KOPT-K1 (cell line): ENCODE data around the gene SH3RF3.

Experiments
- H3K27ac ChIP-seq: fragments of 200-600 bp; sonication (generic); 2 replicates; pipeline ENCODE4 v1.5.1; 2016; ENCODE audit warnings: antibody characterized with exemption, mild to moderate bottlenecking, low read depth, low read length; ENCODE audit not compliant: poor library complexity, severe bottlenecking
- H3K36me3 ChIP-seq: fragments of 200-600 bp; sonication (generic); 2 replicates; pipeline ENCODE4 v1.5.1; 2017; ENCODE audit warnings: antibody characterized with exemption, mild to moderate bottlenecking, low read length, moderate library complexity; ENCODE audit not compliant: insufficient read depth
- H3K9me3 ChIP-seq: fragments of 200-600 bp; sonication (generic); 2 replicates; pipeline ENCODE4 v1.5.1; 2017; ENCODE audit warnings: antibody characterized with exemption, low read length, mild to moderate bottlenecking; ENCODE audit not compliant: insufficient read depth, poor library complexity, severe bottlenecking

The SH3RF3 gene

DNA sequence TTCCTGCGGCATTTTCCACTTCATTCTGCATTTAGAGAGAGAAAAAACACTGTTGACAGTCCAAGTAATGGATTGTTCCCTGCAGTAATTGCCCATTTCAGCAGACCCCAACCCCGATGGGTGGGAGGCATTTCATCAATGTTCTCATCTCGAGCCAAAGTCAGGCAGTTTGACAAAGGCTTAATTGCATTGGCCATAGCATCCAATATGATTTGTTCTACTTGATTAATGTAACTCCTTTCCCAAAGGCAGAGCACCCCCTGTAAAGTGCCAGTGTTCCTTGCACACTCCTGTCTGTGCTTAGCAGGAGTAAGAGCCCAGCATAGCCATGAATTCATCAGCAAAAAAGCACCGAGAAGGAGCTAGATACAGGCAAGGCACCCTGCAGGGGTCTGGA lies 310.4 kb downstream of the SH3RF3 start:
- H3K36me3 ChIP-seq = no peaks in the 10 kb centered on the region
- peaks cover 28% of the 10 kb centered on the region for H3K9me3 ChIP-seq
- H3K27ac ChIP-seq = no peak overlapping the region

DNA sequence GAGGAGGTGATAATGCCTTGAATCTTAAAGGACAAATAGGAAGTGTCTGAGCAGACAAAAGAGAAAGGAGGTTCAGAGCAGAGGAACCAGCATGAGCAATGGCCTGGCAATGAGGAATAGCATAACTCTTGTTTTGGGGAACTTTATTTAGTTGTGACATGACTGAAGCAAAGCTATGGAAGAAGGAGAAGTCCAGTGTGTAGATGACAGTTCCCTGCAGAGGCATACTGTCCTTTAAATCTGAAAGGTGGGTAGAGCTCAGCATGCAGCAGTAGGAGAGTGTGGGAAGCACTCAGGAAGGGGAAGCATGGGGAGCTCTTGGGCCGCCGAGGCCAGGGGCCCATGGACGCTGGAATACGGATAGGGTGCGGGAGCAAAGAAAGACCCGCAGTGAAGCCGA lies 311.0 kb downstream of the SH3RF3 start:
- no peaks in the 10 kb centered on the region for H3K36me3 ChIP-seq

DNA sequence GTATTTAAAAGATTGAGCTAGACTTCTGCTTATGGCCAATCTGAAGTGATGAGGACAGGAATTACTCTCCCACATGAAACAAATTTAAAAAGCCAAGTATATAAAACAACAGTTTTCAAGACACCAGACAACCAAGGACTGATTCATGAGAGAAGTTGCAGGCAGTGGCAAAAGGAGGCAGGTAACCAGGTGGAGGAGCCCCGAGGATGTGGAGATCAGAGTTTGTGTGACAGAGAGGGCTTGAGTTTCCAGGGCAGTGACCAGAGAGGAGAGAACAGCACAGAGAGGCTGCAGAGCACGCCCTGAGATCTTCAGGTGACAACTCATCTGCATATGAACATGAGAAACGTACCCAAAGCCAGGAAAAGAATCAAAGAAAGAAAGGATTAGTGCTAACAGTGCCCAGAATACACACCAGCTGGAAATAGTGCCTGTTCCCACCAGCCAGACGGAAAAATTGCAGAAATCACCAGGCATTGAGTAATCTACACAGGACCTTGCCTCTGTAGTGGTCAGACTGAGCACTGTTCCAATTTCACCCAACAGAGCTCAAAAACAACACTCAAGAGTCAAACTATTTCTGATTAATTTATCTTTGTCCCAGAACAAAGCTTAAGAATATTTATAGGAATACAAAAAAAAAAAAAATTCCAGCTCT lies 311.6 kb downstream of the SH3RF3 start:
- Histone ChIP-seq H3K36me3 (no peaks in the 10 kb centered on the region), H3K9me3 (peaks cover 38% of the 10 kb centered on the region), H3K27ac (no peak overlapping the region)

More for the DNA sequence above, 311.0 kb downstream of the SH3RF3 start:
- peaks cover 34% of the 10 kb centered on the region for H3K9me3 ChIP-seq
- no peak overlapping the region for H3K27ac ChIP-seq

DNA sequence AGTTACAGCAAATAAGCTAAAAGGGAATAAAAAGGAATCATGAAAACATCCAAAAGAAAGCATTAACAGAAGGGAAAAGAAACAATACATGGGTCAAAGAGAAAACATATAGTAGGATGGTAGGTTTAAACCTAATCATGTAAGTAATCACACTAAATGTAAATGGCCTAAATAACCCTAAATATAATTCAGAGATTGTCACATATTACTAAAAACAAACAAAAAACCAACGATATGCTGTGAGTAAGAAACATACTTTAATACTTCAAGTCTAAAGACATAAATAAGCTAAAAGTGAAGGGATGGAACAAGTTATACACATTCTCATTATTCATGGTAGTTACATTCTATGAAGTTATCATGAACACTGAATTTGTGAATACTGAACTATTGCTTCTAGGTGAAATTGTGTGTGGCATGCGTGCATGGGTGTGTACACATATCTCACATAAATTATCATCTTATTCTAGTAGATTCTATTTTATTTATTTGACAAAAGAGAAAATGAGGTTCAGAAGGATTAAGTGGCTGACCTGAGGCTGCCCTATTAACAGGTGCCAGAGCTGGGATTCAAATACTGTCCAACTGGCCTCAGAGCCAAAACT lies 313.8 kb downstream of the SH3RF3 start:
- Histone ChIP-seq H3K36me3 (no peaks in the 10 kb centered on the region), H3K27ac (no peak overlapping the region)

DNA sequence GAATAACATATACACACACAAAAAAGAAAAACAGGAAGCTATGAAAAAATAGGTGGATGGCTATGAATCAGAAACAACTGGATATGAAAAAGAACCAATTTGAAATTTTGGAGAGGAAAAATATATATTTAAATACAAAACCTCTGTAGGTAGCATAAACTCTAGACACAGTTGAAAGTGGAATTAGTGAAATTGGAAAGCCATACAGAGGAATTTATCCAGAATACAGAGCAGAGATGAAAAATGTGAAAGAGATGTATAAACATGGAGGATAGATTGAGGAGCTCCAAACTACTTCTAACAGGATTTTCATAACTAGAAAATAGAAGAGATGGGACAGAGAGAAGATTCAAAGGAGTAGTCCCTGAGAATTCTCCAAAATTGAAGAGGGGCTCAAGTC lies 315.9 kb downstream of the SH3RF3 start:
- Histone ChIP-seq H3K36me3 (no peaks in the 10 kb centered on the region), H3K27ac (no peak overlapping the region), H3K9me3 (peaks cover 38% of the 10 kb centered on the region)

More for the DNA sequence above, 313.8 kb downstream of the SH3RF3 start:
- H3K9me3 ChIP-seq = peaks cover 38% of the 10 kb centered on the region

DNA sequence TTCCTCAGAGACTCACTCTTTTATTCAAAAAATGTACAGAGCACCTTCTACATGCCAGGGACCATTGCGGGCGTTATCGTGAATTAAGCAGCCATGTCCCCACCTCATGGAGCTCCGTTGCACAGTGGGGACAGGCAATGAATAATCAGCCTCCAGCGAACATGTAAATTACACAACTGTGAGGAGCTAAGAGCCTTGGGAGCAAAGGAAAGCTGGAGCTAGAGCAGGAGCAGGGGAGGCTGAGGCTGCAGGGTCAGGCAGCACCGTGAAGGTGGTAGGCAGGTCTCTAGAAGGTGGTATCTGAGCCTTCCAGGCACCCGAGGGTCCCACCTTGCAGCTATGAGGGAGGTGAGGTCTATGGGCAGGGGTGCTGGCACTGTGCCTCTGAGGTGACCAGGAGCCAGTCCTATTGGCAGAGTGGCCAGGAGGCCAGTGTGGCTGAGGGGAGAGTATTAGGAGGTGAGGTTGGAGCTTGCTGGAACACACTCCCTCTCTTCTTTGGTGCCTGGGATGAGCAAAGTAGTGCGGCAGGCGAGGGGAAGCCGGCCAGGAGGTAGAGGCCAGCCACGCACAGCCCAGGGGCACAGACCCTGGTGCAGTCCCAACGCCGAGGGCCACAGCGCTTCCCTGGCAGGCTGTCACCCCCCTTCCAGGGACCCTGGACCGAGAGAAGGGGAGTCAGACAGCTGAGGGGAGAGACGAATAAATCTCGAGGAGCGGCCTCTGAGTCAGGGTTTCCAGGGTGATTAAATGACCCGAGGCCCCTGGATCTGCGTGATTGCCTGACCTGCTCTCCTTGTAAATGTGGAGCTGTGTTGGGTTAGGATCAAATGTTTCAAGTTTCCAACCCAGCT lies 317.5 kb downstream of the SH3RF3 start:
- H3K36me3 ChIP-seq = no peaks in the 10 kb centered on the region
- peaks cover 26% of the 10 kb centered on the region for H3K9me3 ChIP-seq
- H3K27ac ChIP-seq = no peak overlapping the region

DNA sequence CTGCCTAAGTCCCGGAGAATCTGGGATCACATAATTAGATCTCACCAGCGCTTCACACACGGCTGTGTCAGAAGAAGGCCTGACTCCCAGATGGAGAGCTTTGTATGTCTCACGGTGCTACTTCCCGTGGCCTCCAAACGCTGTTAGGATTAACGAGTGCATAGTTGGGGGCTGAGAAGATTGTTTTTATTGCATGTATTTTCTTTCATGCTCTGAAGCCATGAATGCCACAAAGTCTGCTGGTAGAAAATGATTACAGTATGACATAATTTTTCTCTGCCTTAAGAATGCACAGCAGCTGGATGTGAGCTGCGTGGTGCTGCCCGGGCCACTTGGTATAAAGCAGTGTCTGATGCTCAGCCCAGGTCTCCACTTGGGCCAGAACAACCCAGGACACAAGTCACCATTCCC lies 318.3 kb downstream of the SH3RF3 start:
- Histone ChIP-seq H3K9me3 (peaks cover 25% of the 10 kb centered on the region), H3K36me3 (no peaks in the 10 kb centered on the region), H3K27ac (no peak overlapping the region)

DNA sequence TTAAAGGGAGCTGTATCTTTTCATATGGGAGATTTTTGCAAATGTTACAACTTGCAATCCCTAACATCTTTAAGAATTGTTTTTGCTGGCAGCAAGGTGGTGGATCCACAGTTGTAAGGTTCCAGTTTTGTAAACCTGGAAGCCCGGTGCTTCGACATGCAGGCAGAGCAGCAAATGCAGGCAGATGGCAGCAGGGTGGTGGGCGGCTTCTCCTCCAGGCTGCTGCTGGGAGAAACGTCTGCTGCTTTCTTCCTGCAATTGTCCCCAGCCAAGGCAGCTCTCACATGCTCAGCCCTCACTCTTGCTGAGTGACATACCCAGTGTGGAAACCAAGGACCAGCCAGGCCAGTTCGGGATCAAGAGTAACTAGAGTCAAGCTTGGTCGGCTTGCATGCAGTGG lies 318.8 kb downstream of the SH3RF3 start:
- peaks cover 20% of the 10 kb centered on the region for H3K9me3 ChIP-seq
- H3K36me3 ChIP-seq = no peaks in the 10 kb centered on the region
- no peak overlapping the region for H3K27ac ChIP-seq

DNA sequence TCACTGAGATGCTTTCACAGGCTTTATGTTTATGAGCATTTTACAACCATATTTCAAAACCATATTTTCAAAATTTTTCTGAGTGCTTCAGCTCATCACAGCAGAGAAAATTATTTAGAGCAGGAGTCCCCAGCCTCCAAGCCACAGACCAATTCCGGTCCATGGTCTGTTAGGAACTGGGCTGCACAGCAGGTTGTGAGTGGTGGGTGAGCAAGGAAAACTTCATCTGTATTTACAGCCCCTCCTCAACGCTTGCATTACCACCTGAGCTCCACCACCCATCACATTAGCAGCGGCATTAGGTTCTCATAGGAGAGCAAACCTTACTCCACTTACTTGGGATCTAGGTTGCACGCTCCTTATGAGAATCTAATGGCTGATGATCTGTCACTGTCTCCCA lies 319.2 kb downstream of the SH3RF3 start:
- H3K36me3 ChIP-seq = no peaks in the 10 kb centered on the region
- peaks cover 16% of the 10 kb centered on the region for H3K9me3 ChIP-seq
- H3K27ac ChIP-seq = no peak overlapping the region

DNA sequence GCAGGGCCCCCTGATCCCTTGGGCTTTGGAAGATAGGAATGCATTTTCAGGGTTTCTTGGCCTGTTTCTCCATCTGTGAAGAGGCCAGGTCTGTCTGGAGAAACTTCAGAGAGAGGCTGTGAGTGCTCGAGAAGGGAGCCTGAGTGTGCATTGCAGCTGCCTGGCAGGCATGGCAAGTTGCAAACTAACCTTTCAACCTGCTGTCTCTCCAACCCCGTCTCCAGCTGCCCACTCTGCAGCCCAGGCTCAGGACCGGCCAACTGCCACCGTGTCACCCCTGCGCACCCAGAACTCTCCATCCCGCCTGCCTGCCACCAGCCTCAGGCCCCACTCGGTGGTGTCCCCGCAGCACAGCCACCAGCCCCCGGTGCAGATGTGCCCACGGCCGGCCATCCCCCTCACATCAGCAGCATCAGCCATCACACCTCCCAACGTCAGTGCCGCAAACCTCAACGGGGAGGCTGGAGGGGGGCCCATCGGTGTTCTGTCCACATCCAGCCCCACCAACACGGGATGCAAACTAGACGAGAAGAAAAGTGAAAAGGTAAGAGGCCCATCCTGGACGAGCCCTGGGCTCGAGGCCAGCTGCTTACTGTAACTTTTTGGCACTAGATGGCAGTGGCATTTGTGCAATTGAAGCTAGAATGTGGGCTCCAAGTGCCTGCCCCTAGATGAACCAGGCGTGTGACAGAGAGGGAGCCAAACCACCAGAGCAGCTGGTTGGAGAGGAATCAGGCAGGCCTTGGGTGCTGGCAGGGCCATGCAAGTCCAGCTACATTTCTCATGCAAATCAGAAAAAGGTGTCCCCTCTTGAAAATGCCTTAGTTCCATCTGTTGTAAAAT lies 320.2 kb downstream of the SH3RF3 start:
- Histone ChIP-seq H3K36me3 (no peaks in the 10 kb centered on the region), H3K27ac (no peak overlapping the region), H3K9me3 (peaks cover 12% of the 10 kb centered on the region)

DNA sequence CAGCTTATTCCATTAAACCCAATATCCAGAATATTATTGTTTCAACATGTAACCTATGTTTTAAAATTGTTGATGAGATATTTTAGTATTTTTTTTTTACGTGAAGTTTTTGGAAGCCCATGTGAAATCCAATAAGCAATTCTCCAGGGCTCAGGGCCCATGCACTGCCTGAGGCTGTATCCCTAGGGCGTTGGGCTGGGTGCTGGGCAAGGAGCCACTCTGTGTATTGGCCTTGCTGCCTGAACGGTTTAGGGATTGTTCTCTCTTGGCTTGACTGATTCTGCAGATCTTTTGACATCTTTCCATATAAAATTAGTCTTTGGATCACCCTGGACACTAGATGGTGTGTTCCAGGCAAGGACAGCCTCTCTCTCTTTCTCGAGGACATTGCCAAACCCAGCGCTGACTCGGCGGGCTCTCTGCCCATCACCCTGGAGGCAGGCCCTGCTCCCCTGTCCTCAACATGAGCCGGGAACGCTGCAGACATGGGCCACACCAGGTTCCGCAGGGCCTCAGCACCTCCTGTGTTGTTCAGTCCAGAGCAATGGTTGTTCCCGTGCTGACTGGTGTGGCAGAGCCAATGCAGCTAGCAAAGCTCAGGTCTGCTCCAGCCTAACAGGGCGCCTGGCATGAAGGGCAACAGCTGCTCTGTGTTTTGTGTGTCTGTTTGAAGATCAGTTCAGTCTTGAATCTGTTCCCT lies 321.7 kb downstream of the SH3RF3 start:
- no peak overlapping the region for H3K27ac ChIP-seq
- no peaks in the 10 kb centered on the region for H3K36me3 ChIP-seq
- H3K9me3 ChIP-seq = no peaks in the 10 kb centered on the region

DNA sequence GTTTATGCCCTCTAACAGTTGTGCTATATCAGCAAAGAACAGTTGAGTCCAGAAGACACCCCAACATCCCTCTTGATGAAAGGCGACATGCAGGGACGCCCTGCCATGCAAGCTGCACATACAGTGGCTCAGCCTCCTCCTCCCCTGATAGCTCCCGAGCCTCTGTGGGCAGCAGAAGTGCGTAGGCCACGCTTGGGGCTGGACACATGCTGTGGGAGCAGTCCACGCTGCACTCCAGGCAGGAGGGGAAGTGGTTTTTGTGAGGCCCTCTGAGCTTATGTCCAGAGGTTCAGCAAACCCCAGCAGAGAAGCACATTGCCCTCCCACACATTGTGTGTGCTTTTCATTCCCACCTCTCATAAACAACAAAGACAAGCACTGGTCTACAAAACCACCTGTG lies 322.7 kb downstream of the SH3RF3 start:
- H3K27ac ChIP-seq = no peak overlapping the region
- no peaks in the 10 kb centered on the region for H3K9me3 ChIP-seq
- no peaks in the 10 kb centered on the region for H3K36me3 ChIP-seq

DNA sequence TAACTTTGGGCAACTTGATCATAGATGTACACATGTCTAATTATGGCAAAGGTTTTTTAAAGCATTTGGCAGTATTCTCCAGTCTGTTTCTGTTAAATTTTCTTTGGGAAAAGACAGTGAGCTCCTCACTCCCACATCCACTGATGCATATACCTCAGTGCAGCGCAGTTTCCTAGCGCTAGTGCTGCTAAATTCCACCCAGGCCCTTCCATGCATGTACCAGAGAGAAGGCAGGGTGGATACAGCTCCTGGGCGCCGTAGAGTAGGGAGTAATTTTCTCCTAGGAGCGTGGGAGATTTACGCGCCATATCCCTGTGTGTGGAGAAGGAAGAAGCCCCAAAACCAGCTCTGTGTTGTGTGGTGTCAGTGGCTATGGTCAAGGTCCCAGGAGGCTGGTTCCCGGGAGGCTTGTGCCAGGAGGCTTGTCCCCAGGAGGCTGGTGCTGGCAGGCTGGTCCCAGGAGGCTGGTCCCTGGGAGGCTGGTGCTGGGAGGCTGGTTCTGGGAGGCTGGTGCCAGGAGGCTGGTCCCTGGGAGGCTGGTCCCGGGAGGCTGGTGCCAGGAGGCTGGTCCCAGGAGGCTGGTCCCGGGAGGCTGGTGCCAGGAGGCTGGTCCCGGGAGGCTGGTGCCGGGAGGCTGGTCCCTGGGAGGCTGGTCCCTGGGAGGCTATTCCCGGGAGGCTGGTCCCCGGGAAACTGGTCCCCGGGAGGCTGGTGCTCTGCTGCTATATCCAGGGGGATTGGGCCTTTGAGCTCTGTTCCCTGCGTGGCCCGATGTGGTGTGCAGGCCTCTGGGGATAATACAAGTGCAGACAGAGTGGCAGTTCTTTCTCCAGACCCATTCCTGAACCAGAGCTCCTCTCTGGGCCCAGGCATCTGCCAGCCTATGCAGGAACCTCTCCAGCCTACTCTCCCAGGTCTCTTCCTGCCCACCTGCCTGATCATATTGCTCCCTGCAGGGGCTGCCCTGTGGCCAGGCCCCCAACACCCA lies 323.6 kb downstream of the SH3RF3 start:
- Histone ChIP-seq H3K27ac (no peak overlapping the region), H3K9me3 (no peaks in the 10 kb centered on the region), H3K36me3 (no peaks in the 10 kb centered on the region)
